ENCODE results near the gene CAMTA1. TPM values are rescaled to one million over a fixed set of nuclear protein-coding genes. Genes with fewer than 3 reads are reported as not detected.
"Not testable (repeated sequence)": the region's sequence is repeated elsewhere in the genome, so short reads cannot be mapped to it uniquely, and the experiment has no call there.

CAMTA1 gene
- total and polyA plus RNA-seq, 2 experiments from 2014 or later, result 213 to 341 TPM

DNA sequence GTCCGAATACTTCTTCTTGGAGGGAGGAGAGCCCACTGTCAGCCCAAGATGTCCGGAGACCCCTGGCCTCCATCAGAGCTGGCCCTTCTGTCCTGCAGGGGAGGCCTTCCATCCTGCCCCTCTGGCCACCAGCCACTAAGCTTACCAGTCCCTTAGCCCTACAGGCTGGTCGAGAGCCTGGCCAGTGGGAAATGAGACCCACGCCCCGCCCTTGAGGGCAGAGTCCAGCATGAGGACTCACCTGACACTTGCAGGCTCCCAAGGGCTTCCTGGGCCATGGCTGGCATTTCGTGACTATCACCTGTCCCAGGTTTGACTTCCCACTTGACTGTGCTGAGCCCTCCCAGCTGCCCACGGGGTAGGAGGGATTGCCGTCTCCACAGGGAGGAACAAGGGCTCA, 624.0 kb downstream of the CAMTA1 start:
- no peaks in the 10 kb centered on the region for H3K4me1 ChIP-seq (ENCODE audit: low read depth)
- no peaks in the 10 kb centered on the region for H3K27me3 ChIP-seq
- H3K4me3 ChIP-seq, result no peak overlapping the region
- TF ChIP-seq, protein P1, sequence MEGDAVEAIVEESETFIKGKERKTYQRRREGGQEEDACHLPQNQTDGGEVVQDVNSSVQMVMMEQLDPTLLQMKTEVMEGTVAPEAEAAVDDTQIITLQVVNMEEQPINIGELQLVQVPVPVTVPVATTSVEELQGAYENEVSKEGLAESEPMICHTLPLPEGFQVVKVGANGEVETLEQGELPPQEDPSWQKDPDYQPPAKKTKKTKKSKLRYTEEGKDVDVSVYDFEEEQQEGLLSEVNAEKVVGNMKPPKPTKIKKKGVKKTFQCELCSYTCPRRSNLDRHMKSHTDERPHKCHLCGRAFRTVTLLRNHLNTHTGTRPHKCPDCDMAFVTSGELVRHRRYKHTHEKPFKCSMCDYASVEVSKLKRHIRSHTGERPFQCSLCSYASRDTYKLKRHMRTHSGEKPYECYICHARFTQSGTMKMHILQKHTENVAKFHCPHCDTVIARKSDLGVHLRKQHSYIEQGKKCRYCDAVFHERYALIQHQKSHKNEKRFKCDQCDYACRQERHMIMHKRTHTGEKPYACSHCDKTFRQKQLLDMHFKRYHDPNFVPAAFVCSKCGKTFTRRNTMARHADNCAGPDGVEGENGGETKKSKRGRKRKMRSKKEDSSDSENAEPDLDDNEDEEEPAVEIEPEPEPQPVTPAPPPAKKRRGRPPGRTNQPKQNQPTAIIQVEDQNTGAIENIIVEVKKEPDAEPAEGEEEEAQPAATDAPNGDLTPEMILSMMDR (IDR thresholded peaks at IDR 0.05; ENCODE audit: low read depth, low read length), result no peak
- no peaks in the 10 kb centered on the region for H3K9me3 ChIP-seq (ENCODE audit: low read depth)
- DNase-seq (ENCODE audit: low read depth in 1 of 2, low spot score in 1 of 2), result no peak
- H3K27ac ChIP-seq, result no peak overlapping the region
- H3K36me3 ChIP-seq, result no peaks in the 10 kb centered on the region

- Histone ChIP-seq H3K9me3 (ENCODE audit: low read depth) (no peaks in the 10 kb centered on the region), H3K27ac (no peak overlapping the region), H3K4me3 (no peak overlapping the region), H3K4me1 (ENCODE audit: low read depth) (no peaks in the 10 kb centered on the region), H3K36me3 (no peaks in the 10 kb centered on the region), H3K27me3 (no peaks in the 10 kb centered on the region)
- TF ChIP-seq, protein P1 (IDR thresholded peaks at IDR 0.05; ENCODE audit: low read depth, low read length), result no peak
- DNase-seq (ENCODE audit: low read depth in 1 of 2, low spot score in 1 of 2), result no peak
These were observed 624.9 kb downstream of the CAMTA1 start for GRCh38 chr1:7410156-7410555.

GRCh38 chr1:7417618-7418017, 632.4 kb downstream of the CAMTA1 start:
- H3K27ac ChIP-seq; H3K4me1 ChIP-seq (ENCODE audit: low read depth); DNase-seq (ENCODE audit: low read depth in 1 of 2, low spot score in 1 of 2); H3K27me3 ChIP-seq; H3K36me3 ChIP-seq; H3K9me3 ChIP-seq (ENCODE audit: low read depth); H3K4me3 ChIP-seq: not testable (repeated sequence)

GRCh38 chr1:7418442-7419080, 633.3 kb downstream of the CAMTA1 start:
- Histone ChIP-seq H3K27me3 (no peaks in the 10 kb centered on the region), H3K36me3 (no peaks in the 10 kb centered on the region), H3K9me3 (ENCODE audit: low read depth) (no peaks in the 10 kb centered on the region), H3K4me3 (no peak overlapping the region), H3K4me1 (ENCODE audit: low read depth) (no peaks in the 10 kb centered on the region), H3K27ac (no peak overlapping the region)
- TF ChIP-seq, protein P1 (IDR thresholded peaks at IDR 0.05; ENCODE audit: low read depth, low read length), result no peak
- DNase-seq (ENCODE audit: low read depth in 1 of 2, low spot score in 1 of 2), result no peak

DNA sequence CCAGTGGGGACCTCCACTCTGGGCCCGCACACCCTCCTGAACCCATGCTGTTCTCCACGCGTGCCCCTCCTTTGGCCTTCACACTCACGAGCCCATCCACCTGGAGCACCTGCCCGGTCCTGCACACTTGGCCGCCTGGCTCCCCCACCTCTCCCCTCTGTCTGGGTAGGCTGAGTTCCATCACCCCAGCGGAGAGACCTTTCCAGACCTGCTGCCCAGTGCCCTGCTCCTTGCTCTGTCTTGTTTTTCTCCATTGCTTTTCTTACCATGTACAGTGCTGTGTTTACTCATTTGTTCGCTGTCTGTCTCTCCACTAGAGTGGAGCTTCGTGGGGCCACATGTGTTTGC, 634.8 kb downstream of the CAMTA1 start:
- TF ChIP-seq, protein P1 (IDR thresholded peaks at IDR 0.05; ENCODE audit: low read depth, low read length), result no peak
- H3K27me3 ChIP-seq, result no peaks in the 10 kb centered on the region
- no peaks in the 10 kb centered on the region for H3K9me3 ChIP-seq (ENCODE audit: low read depth)
- no peak overlapping the region for H3K27ac ChIP-seq
- H3K4me3 ChIP-seq, result no peak overlapping the region
- no peak for DNase-seq (ENCODE audit: low read depth in 1 of 2, low spot score in 1 of 2)
- no peaks in the 10 kb centered on the region for H3K4me1 ChIP-seq (ENCODE audit: low read depth)
- no peaks in the 10 kb centered on the region for H3K36me3 ChIP-seq

- TF ChIP-seq, protein P1 (IDR thresholded peaks at IDR 0.05; ENCODE audit: low read depth, low read length), result no peak
- Histone ChIP-seq H3K27ac (no peak overlapping the region), H3K4me1 (ENCODE audit: low read depth) (no peaks in the 10 kb centered on the region), H3K36me3 (no peaks in the 10 kb centered on the region), H3K4me3 (no peak overlapping the region), H3K27me3 (no peaks in the 10 kb centered on the region), H3K9me3 (ENCODE audit: low read depth) (no peaks in the 10 kb centered on the region)
- no peak for DNase-seq (ENCODE audit: low read depth in 1 of 2, low spot score in 1 of 2)
These were observed 635.3 kb downstream of the CAMTA1 start for GRCh38 chr1:7420470-7421100.

All from cardiac muscle cell (in vitro differentiated cells and primary cell).